ENCODE data around the gene SLC23A2. TPM values are rescaled to one million over a fixed set of nuclear protein-coding genes. Genes with fewer than 3 reads are reported as not detected.

Gene SLC23A2
- total RNA-seq, 2 donors from 2014 or later, result 4.6 to 5.1 TPM

DNA sequence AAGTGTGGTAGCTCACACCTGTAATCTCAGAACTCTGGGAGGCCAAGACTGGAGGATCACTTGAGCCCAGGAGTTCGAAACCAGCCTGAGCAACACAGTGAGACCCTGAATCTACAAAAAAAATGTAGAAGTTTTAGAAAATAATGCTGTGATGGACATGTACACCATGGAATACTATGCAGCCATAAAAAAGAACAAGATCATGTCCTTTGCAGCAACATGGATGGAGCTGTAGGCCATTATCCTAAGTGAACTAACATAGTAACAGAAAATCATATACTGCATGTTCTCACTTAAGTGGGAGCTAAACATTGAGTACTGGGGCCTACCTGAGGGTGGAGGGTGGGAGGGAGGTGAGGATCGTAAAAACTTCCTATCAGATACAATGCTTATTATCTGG, 168.8 kb downstream of the SLC23A2 start:
- H3K4me3 ChIP-seq, result no peak overlapping the region
- TF ChIP-seq, protein P1, sequence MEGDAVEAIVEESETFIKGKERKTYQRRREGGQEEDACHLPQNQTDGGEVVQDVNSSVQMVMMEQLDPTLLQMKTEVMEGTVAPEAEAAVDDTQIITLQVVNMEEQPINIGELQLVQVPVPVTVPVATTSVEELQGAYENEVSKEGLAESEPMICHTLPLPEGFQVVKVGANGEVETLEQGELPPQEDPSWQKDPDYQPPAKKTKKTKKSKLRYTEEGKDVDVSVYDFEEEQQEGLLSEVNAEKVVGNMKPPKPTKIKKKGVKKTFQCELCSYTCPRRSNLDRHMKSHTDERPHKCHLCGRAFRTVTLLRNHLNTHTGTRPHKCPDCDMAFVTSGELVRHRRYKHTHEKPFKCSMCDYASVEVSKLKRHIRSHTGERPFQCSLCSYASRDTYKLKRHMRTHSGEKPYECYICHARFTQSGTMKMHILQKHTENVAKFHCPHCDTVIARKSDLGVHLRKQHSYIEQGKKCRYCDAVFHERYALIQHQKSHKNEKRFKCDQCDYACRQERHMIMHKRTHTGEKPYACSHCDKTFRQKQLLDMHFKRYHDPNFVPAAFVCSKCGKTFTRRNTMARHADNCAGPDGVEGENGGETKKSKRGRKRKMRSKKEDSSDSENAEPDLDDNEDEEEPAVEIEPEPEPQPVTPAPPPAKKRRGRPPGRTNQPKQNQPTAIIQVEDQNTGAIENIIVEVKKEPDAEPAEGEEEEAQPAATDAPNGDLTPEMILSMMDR (IDR thresholded peaks at IDR 0.05), result no peak
- H3K9ac ChIP-seq (ENCODE audit: low read depth in 2 of 2, low read length in 2 of 2), result no peak overlapping the region
- H3K4me1 ChIP-seq, result no peaks in the 10 kb centered on the region
- H3K9me3 ChIP-seq, result no peaks in the 10 kb centered on the region
- no peaks in the 10 kb centered on the region for H3K36me3 ChIP-seq
- H3K27me3 ChIP-seq, result no peaks in the 10 kb centered on the region
- intact Hi-C loops (cut with DNase I), result no loop called here
- DNase-seq, result no peak
- H3K27ac ChIP-seq, result no peak overlapping the region

DNA sequence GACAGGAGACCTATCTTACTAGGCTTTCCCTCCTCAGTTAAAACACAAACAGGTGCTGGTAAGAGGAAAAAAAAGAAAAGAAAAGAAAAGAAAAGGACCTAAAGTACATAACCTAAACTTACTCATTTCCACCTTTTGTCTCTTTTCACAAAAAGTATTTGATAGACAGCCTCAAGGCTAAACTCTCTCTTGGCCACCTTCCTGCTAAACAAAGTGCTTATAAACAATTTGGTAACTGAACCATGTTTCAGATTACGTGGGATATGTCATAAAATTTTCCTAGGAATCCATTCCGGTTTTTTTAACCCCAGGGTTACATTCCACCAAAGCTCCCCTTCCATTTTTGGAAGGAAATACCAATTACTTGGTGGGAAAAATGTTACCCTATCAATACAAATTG, 170.6 kb downstream of the SLC23A2 start:
- H3K27ac ChIP-seq, result no peak overlapping the region
- H3K36me3 ChIP-seq, result no peaks in the 10 kb centered on the region
- no peak for DNase-seq
- H3K27me3 ChIP-seq, result no peaks in the 10 kb centered on the region
- no peak overlapping the region for H3K4me3 ChIP-seq
- no peaks in the 10 kb centered on the region for H3K9me3 ChIP-seq
- intact Hi-C loops (cut with DNase I), result no loop called here
- TF ChIP-seq, protein P1 (IDR thresholded peaks at IDR 0.05), result no peak
- H3K4me1 ChIP-seq, result no peaks in the 10 kb centered on the region
- no peak overlapping the region for H3K9ac ChIP-seq (ENCODE audit: low read depth in 2 of 2, low read length in 2 of 2)

DNA sequence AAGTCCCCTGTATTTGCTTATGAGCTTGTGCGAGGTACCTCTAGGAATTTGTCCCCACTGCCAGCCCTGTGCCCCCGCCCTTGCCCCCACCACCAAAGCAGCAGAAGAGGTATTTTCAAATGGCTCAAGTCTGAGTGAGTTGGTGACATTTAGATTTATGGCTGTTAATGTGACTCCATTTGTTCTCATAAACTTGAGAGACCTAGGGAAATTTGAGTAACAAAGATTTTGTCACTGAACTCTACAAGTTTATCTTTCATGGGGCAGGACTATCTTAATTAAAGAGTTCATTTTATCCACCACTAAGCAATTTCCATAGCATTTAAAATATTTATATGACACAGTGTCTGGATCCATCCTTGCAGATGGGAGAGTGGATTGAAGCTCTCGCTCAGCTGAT, 171.1 kb downstream of the SLC23A2 start:
- Histone ChIP-seq H3K27me3 (no peaks in the 10 kb centered on the region), H3K9ac (ENCODE audit: low read depth in 2 of 2, low read length in 2 of 2) (no peak overlapping the region), H3K4me3 (no peak overlapping the region), H3K36me3 (no peaks in the 10 kb centered on the region), H3K4me1 (no peaks in the 10 kb centered on the region), H3K27ac (no peak overlapping the region), H3K9me3 (no peaks in the 10 kb centered on the region)
- intact Hi-C loops (cut with DNase I), result no loop called here
- DNase-seq, result no peak
- TF ChIP-seq, protein P1 (IDR thresholded peaks at IDR 0.05), result no peak

DNA sequence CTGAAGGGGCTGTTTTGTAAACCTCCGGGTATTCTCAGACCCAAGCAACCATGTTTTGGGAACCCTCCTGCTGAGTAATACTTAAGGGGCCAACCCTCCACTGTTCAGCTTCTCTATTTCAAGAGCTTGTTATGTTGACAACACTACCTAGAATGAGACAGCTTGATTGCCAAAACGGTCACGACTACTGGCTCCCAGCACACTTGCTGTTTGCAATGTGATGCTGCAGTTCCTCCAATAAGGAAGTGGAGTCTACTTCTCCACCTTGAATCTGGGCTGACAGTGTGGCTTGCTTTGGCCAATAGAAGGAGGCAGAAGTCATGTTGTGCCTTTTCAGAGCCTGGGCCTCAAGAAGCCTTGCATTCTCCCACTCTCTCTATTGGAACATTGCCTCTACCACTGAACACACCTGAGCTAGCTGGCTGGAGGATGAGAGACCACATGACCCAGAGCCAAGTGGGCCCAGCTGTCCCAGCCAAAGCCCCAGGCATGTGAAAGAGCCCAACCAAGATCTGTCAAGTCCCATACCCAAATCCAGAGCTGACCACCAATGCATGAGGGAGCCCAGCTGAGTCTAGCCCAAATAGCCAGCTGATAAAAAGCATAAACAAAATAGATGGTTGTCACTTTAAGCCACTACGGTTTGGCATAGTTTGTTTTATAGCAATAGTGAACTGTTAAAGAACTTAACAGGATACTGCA, 171.6 kb downstream of the SLC23A2 start:
- H3K9ac ChIP-seq (ENCODE audit: low read depth in 2 of 2, low read length in 2 of 2), result no peak overlapping the region
- intact Hi-C loops (cut with DNase I), result no loop called here
- no peaks in the 10 kb centered on the region for H3K36me3 ChIP-seq
- TF ChIP-seq, protein P1 (IDR thresholded peaks at IDR 0.05), result no peak
- H3K4me1 ChIP-seq, result no peaks in the 10 kb centered on the region
- no peak overlapping the region for H3K27ac ChIP-seq
- H3K27me3 ChIP-seq, result no peaks in the 10 kb centered on the region
- no peaks in the 10 kb centered on the region for H3K9me3 ChIP-seq
- H3K4me3 ChIP-seq, result no peak overlapping the region
- DNase-seq, result no peak

DNA sequence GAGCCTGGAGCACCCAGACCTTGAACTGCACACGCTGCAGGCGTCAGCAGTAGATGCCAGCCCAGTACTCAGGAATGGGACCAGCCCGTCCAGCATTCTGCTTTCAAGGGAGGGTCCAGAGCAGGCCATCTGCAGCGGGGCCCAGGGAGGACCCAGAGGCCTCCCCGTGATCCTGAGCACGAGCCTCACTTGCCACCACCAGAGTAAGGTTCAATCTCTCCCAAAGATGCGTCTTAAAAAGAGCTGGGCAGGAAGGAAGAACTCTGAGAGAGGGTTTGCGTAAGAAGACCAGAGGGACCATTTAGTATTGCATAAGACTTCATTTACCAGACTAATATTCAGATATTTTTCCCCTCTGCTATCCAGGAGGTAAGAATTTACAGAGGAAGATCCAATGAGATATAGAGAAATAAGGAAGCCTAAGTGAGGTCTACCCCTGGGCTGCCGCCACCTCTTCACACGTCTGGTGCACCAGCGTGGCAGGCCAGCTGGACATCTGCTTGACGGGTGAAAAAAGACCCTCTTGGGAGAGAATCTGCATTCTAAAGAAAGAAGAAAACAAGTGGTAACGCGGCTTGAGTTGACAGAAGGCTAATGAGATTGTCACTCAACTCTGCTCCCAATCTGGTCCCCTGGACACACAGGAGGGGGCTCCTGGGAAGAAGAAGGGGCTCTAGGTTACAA, 172.3 kb downstream of the SLC23A2 start:
- Histone ChIP-seq H3K9ac (ENCODE audit: low read depth in 2 of 2, low read length in 2 of 2) (no peak overlapping the region), H3K27ac (no peak overlapping the region), H3K9me3 (no peaks in the 10 kb centered on the region), H3K36me3 (no peaks in the 10 kb centered on the region), H3K4me3 (no peak overlapping the region), H3K4me1 (no peaks in the 10 kb centered on the region), H3K27me3 (no peaks in the 10 kb centered on the region)
- no peak for DNase-seq
- intact Hi-C loops (cut with DNase I), result no loop called here
- TF ChIP-seq, protein P1 (IDR thresholded peaks at IDR 0.05), result no peak

All from colonic mucosa (tissue), 4 donors.